GM12864 (cell line): ENCODE measurements around the gene VRTN.

Source experiments
- DNase-seq: peaks from one replicate; pipeline ENCODE4 v3.0.0-alpha.2; 2011; ENCODE audit warnings: low read depth
- H3K4me3 ChIP-seq: 2 replicates; pipeline ENCODE4 v1.5.1; 2011; ENCODE audit warnings: mild to moderate bottlenecking, low read depth, low read length, control low read depth
- TF ChIP-seq, protein P1 (sequence below): IDR thresholded peaks from 2 replicates; pipeline ENCODE4 v1.5.1; 2011; ENCODE audit warnings: low read depth, mild to moderate bottlenecking, moderate library complexity, low read length, control low read depth, inconsistent platforms; ENCODE audit errors: missing control alignments

VRTN gene

DNA sequence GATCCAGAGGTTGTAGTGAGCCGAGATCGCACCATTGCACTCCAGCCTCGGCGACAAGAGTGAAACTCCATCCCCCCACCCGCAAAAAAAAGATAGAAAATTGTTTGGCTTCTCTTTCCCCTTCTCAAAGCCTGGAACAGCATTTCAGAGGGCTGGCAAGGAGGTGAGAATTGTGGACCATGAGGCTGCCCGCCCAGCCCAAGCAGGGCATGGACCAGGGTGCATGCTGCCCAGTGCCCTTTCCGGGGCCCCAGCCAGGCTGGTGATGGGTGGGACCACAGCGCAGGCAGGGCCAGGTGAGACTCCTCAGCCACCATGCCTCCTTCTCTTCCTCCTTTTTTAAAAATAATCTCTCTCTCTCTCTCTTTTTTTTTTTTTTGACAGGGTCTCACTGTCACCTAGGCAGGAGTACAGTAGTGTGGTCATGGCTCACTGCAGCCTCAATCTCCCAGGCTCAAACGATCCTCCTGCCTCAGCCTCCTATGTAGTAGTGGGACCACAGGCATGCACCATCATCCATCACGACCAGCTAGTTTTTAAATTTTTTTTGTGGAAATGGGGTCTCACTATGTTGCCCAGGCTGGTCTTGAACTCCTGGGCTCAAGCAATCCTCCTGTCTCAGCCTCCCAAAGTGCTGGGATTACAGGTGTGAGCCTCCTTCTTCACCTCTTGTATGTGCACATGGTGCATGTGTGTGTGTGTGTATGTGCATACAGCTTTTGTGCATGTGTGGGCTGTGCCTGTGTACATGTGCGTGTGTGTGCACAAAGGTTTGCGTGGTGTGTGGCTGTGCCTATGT, 55.5 kb downstream of the VRTN start:
- H3K4me3 ChIP-seq: no peak overlapping the region
- TF ChIP-seq, protein P1, sequence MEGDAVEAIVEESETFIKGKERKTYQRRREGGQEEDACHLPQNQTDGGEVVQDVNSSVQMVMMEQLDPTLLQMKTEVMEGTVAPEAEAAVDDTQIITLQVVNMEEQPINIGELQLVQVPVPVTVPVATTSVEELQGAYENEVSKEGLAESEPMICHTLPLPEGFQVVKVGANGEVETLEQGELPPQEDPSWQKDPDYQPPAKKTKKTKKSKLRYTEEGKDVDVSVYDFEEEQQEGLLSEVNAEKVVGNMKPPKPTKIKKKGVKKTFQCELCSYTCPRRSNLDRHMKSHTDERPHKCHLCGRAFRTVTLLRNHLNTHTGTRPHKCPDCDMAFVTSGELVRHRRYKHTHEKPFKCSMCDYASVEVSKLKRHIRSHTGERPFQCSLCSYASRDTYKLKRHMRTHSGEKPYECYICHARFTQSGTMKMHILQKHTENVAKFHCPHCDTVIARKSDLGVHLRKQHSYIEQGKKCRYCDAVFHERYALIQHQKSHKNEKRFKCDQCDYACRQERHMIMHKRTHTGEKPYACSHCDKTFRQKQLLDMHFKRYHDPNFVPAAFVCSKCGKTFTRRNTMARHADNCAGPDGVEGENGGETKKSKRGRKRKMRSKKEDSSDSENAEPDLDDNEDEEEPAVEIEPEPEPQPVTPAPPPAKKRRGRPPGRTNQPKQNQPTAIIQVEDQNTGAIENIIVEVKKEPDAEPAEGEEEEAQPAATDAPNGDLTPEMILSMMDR: no peak
- DNase-seq: no peak

DNA sequence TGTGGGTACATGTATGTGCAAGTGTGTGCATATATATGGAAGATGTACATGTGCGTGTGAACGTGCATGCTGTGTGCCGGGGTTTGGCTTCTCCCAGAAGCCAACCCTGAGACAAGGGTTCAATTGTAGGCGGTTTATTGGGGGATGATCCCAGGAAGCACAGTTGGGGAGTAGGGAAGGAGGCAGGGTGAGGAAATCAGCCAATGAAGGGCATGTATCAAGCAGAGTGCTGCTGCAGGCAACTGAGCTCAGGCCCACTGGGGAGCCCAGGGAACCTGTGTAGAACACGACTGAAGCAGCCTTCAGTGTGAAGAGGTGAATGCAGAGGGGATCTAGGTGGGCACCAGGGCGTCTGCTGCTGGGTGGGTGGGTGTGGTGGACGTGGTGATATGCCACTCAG, 56.2 kb downstream of the VRTN start:
- no peak overlapping the region for H3K4me3 ChIP-seq
- TF ChIP-seq, protein P1: no peak
- DNase-seq: no peak

DNA sequence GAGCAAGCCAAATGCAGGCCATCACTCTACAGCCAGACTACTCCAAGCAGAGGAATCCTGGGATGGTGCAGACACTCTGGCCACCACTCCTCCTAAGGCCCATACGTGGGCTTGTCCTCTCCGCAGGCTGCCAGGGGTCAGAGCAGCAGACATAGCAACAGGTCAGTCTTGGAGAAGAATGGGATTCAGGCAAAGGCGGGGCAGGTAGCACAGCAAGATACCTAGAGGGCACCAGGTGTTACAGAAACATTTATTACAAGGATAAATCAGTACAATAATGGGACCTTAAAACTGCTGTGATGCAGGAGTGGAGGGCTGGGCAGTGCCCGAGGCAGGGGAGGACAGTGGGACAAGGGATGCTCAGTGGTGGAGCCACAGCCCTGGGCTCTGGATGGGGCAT, 57.4 kb downstream of the VRTN start:
- DNase-seq: no peak
- TF ChIP-seq, protein P1: no peak
- H3K4me3 ChIP-seq: no peak overlapping the region

DNA sequence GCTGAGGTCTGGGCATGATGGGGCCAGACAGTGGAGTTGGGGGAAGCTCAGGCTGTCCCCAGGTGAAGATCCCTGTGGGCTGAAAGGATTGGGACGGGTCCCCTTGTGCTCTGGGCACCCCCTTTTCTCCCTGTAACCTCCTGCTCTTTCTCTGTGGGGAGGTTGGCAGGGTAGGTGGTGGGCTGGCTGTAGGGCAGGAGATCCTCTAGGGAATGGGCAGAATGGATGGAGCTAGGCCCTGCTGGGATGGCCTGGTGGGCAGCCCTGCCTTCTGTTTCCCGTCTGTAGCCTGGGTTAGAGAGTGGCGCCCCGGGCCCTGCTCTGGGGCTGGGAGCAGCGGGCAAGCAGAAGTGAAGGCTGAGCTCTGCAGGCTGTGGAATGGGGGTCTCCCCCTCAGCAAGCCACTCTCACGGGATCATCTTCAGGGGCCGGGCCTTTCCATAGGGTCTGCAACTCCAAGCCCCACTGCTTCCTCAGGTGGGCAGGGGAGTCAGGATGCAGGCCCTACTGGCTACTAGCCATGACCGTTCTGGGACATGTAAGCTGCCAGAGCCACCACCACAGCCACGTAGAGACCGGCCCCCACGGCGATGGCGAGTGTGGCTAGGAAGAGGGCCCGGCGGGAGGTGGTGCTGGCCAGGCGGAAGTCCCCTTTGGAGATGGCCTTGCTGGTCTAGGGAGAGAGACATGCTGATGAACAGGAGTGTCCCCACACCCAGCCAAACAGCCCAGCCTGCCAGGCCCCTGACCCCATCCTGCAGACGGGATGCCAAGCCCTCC, 58.9 kb downstream of the VRTN start:
- DNase-seq: no peak
- no peak overlapping the region for H3K4me3 ChIP-seq
- TF ChIP-seq, protein P1: no peak

DNA sequence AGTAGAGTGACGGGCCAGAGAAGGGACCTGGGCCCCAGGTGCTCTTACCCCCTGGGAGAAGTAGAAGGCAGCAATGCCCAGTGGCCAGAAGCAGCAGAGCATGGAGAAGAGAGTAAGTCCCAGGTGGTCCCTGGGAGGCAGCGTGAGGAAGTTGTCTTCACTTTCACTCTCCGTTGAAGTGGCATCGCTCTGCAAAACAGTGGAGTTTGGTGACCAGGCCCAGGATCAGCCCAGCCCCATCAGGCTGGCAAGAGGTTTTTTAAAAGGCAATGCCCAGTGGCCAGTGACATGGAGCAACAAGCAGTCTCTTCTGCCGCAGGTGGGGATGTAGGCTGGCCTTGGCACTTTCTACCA, 59.5 kb downstream of the VRTN start:
- TF ChIP-seq, protein P1: no peak
- no peak for DNase-seq
- no peak overlapping the region for H3K4me3 ChIP-seq

DNA sequence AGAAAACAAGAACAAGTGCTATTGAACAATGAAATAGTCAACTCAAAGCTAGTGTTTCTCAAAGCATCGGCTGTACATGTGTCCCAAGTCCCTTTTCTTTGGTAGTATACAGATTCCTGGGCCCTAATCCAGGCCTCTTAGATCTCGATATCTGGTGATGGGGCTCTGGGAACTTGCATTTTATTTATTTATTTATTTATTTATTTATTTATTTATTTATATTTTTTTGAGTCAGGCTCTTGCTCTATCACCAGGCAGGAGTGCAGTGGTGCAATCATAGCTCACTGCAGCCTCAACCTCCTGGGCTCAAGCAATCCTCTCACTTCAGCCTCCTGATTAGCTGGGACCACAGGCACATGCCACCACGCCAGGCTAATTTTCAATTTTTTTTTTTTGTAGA, 60.6 kb downstream of the VRTN start:
- no peak for DNase-seq

More for the DNA sequence above, 60.6 kb downstream of the VRTN start:
- TF ChIP-seq, protein P1: no peak
- no peak overlapping the region for H3K4me3 ChIP-seq
